Trophoblast cell (in vitro differentiated cells and primary cell): ENCODE data around the gene GALNT9.

Experiments
- DNase-seq, 2 donors: peaks; one replicate each; pipeline ENCODE4 v3.0.0-alpha.2; 2016
- H2AFZ ChIP-seq: 2 replicates; pipeline ENCODE4 v1.6.1; 2013; ENCODE audit warnings: low read length, moderate library complexity, mild to moderate bottlenecking; ENCODE audit not compliant: insufficient read depth, poor library complexity
- H2AK5ac ChIP-seq: 2 replicates; pipeline ENCODE4 v1.6.1; 2013; ENCODE audit warnings: mild to moderate bottlenecking, low read length
- H2BK120ac ChIP-seq: 2 replicates; pipeline ENCODE4 v1.6.1; 2013; ENCODE audit warnings: low read length, mild to moderate bottlenecking, moderate library complexity; ENCODE audit not compliant: insufficient read depth, poor library complexity
- H2BK12ac ChIP-seq: 2 replicates; pipeline ENCODE4 v1.6.1; 2013; ENCODE audit warnings: mild to moderate bottlenecking, low read length, moderate library complexity
- H2BK5ac ChIP-seq: 2 replicates; pipeline ENCODE4 v1.6.1; 2013; ENCODE audit warnings: low read length, low read depth, moderate library complexity, mild to moderate bottlenecking; ENCODE audit not compliant: poor library complexity
- H3K14ac ChIP-seq: 2 replicates; pipeline ENCODE4 v1.6.1; 2013; ENCODE audit warnings: mild to moderate bottlenecking, low read length
- H3K18ac ChIP-seq: 2 replicates; pipeline ENCODE4 v1.6.1; 2013; ENCODE audit warnings: mild to moderate bottlenecking, low read length
- H3K23ac ChIP-seq: 2 replicates; pipeline ENCODE4 v1.6.1; 2013; ENCODE audit warnings: low read length
- H3K27ac ChIP-seq: 2 replicates; pipeline ENCODE4 v1.5.1; 2013; ENCODE audit warnings: low read depth, mild to moderate bottlenecking, inconsistent platforms, low read length, moderate library complexity
- H3K27me3 ChIP-seq: 2 replicates; pipeline ENCODE4 v1.6.1; 2013; ENCODE audit warnings: inconsistent platforms, mild to moderate bottlenecking, low read length, moderate library complexity; ENCODE audit not compliant: insufficient read depth
- H3K36me3 ChIP-seq, 2 experiments: 1 replicate in 1 of 2; 2 replicates in 1 of 2; pipeline ENCODE4 v1.6.1; 2013; ENCODE audit warnings: low read length in 2 of 2, mild to moderate bottlenecking in 2 of 2, moderate library complexity in 1 of 2; ENCODE audit not compliant: insufficient read depth in 2 of 2, control insufficient read depth in 1 of 2
- H3K4ac ChIP-seq: 2 replicates; pipeline ENCODE4 v1.6.1; 2013; ENCODE audit warnings: low read depth, mild to moderate bottlenecking, low read length, moderate library complexity
- H3K4me1 ChIP-seq, 2 experiments: 1 replicate in 1 of 2; 2 replicates in 1 of 2; pipeline ENCODE4 v1.6.1; 2013; ENCODE audit warnings: low read length in 2 of 2, mild to moderate bottlenecking in 2 of 2, moderate library complexity in 1 of 2; ENCODE audit not compliant: insufficient read depth in 2 of 2, control insufficient read depth in 1 of 2
- H3K4me2 ChIP-seq: 2 replicates; pipeline ENCODE4 v1.6.1; 2013; ENCODE audit warnings: inconsistent platforms, mild to moderate bottlenecking, low read length, moderate library complexity
- H3K4me3 ChIP-seq: 2 replicates; pipeline ENCODE4 v1.5.1; 2013; ENCODE audit warnings: mild to moderate bottlenecking, low read depth, low read length, inconsistent platforms
- H3K79me1 ChIP-seq: one replicate; pipeline ENCODE4 v1.6.1; 2013; ENCODE audit warnings: low read length
- H3K79me2 ChIP-seq: 2 replicates; pipeline ENCODE4 v1.6.1; 2013; ENCODE audit warnings: low read length, mild to moderate bottlenecking; ENCODE audit not compliant: control insufficient read depth, insufficient read depth, poor library complexity
- H3K9ac ChIP-seq: 2 replicates; pipeline ENCODE4 v1.6.1; 2013; ENCODE audit warnings: mild to moderate bottlenecking, low read length
- H3K9me3 ChIP-seq: 2 replicates; pipeline ENCODE4 v1.6.1; 2013; ENCODE audit warnings: low read depth, mild to moderate bottlenecking, control low read depth, inconsistent platforms, low read length; ENCODE audit not compliant: insufficient read depth
- H4K12ac ChIP-seq: 2 replicates; pipeline ENCODE4 v1.6.1; 2013; ENCODE audit warnings: low read depth, mild to moderate bottlenecking, low read length, moderate library complexity
- H4K8ac ChIP-seq: 2 replicates; pipeline ENCODE4 v1.6.1; 2013; ENCODE audit warnings: low read depth, mild to moderate bottlenecking, low read length, moderate library complexity
- H4K91ac ChIP-seq: one replicate; pipeline ENCODE4 v1.6.1; 2013; ENCODE audit warnings: low read depth, mild to moderate bottlenecking, low read length, moderate library complexity
- WGBS: extraction: QIAGEN DNeasy Blood & Tissue Kit; methylation state at CpG from one replicate; pipeline ENCODE4 v1.1.7; 2013; ENCODE audit warnings: missing lambda C conversion rate; ENCODE audit not compliant: insufficient read length, insufficient coverage; ENCODE audit errors: extremely low coverage; 5-methylcytosine and 5-hydroxymethylcytosine counted together

GALNT9 gene

DNA sequence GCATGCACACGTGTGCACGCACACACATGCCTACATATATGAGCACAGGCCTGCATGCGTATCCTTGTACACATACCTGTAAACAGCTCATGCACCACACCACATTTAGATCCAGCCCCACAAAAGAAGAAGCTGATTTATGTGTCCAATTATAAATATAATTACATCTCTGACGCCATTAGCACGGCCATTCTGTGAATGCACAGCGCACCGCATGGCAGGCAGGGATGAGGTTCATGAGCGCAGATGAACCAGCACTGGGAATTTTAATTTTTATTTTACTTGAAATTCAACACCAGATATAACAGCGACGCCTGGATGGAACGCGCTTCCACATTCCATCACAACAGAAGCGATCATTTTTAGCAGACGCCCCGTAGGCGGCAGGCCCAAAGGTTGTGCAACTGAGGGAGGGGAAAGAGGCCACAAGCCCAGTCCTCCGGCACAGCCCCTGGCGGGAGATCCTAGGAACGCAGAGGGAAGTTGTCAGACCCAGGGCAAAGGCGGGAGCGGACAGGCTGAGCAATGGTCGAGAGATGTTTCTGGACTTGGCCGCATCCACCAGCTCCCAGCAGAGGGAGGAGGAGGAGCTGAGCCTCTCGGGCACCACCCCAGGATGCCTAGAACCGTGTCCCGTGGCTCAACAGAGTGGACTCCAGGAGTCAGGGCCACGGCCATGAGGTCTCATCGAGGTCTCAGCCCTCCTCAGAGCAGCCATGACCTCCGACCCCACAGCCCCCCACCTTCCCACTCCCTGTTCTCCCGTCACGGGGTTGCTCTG, 37.9 kb upstream of the GALNT9 start:
- Histone ChIP-seq H3K23ac (no peak overlapping the region), H3K36me3 (no peaks in the 10 kb centered on the region), H2AK5ac (no peak overlapping the region), H3K79me2 (no peaks in the 10 kb centered on the region), H3K79me1 (no peaks in the 10 kb centered on the region), H3K9me3 (peaks cover 9% of the 10 kb centered on the region), H3K4me3 (no peak overlapping the region), H3K27ac (no peak overlapping the region), H3K18ac (no peak overlapping the region), H3K4ac (no peak overlapping the region), H2BK12ac (no peak overlapping the region), H2BK5ac (no peak overlapping the region), H4K91ac (no peak overlapping the region), H2AFZ (no peak overlapping the region), H4K12ac (no peak overlapping the region), H3K14ac (no peak overlapping the region), H3K9ac (no peak overlapping the region), H2BK120ac (no peak overlapping the region), H3K4me2 (no peak overlapping the region), H3K27me3 (no peaks in the 10 kb centered on the region), H4K8ac (no peak overlapping the region), H3K4me1 (no peaks in the 10 kb centered on the region)
- DNase-seq, result peak in 1 of 2 donors; percentile 21
- no CpG with 5 or more reads among the region's 31 CpGs for WGBS

DNA sequence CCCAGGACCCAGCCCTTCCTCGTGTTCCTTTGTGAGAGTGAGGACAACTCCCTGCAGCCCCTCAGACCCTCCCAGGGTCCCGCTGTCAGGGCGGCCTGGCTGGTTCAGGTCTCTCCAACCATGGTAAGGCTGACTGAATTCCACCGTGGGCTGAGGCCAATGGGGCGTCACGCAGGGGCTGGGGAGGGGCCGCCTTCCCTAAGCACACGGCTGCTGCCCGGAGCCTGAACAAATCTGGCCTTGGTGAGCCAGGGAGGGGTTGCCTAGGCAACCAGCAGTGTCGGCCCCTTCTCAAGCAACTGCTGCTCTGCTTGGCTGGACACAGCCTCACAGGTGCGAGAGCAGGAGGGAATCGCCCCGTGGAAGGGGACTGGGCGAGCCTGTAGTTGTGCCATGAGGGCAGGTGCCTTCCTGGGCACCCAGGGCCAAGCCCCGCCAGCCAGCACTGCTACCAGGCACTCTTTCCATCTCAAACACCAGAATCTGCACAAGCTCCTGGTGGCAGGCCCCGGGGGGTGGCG, 37.0 kb upstream of the GALNT9 start:
- H3K4ac ChIP-seq, result no peak overlapping the region
- H3K18ac ChIP-seq, result no peak overlapping the region
- no peak overlapping the region for H4K12ac ChIP-seq
- no peak overlapping the region for H3K14ac ChIP-seq
- no peak overlapping the region for H2BK120ac ChIP-seq
- no peak overlapping the region for H2AK5ac ChIP-seq
- no peak overlapping the region for H2BK12ac ChIP-seq
- no peak overlapping the region for H3K23ac ChIP-seq
- no peak overlapping the region for H3K9ac ChIP-seq
- no peak overlapping the region for H2BK5ac ChIP-seq
- H3K4me1 ChIP-seq, result no peaks in the 10 kb centered on the region
- H4K8ac ChIP-seq, result no peak overlapping the region
- H3K36me3 ChIP-seq, result no peaks in the 10 kb centered on the region
- peaks cover 7% of the 10 kb centered on the region for H3K9me3 ChIP-seq
- no CpG with 5 or more reads among the region's 17 CpGs for WGBS
- H3K79me1 ChIP-seq, result no peaks in the 10 kb centered on the region
- H3K4me3 ChIP-seq, result no peak overlapping the region
- H3K27ac ChIP-seq, result no peak overlapping the region
- H3K27me3 ChIP-seq, result no peaks in the 10 kb centered on the region
- H2AFZ ChIP-seq, result no peak overlapping the region
- no peaks in the 10 kb centered on the region for H3K79me2 ChIP-seq
- no peak overlapping the region for H4K91ac ChIP-seq
- no peak overlapping the region for H3K4me2 ChIP-seq
- no peak for DNase-seq

DNA sequence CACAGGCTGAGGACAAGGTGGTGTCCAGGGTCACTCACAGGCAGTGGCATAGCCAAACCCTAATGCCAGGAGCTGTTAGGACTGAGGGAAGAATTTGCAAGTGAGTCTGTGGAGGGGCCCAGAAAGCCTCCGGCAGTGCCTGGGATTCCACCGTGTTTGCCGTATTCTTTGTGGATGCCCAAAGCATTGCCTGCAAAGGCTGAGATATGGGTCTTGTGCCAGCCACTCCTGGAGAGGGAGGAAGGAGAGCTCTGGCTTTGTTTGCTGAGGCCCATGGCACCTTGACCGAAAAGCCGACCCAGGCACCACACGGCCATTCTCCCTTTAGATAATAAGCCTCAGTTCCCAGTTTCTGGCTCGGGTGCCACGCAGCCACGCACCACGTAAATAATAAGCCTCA, 35.8 kb upstream of the GALNT9 start:
- no CpG with 5 or more reads among the region's 10 CpGs for WGBS
- H3K9me3 ChIP-seq, result peaks cover 12% of the 10 kb centered on the region
- no peak overlapping the region for H3K18ac ChIP-seq
- H3K79me1 ChIP-seq, result no peaks in the 10 kb centered on the region
- H2AFZ ChIP-seq, result no peak overlapping the region
- no peak overlapping the region for H3K4ac ChIP-seq
- H3K79me2 ChIP-seq, result no peaks in the 10 kb centered on the region
- H2BK5ac ChIP-seq, result no peak overlapping the region
- no peaks in the 10 kb centered on the region for H3K36me3 ChIP-seq
- H2BK12ac ChIP-seq, result no peak overlapping the region
- no peak overlapping the region for H2AK5ac ChIP-seq
- no peak overlapping the region for H4K8ac ChIP-seq
- no peak for DNase-seq
- H3K4me1 ChIP-seq, result no peaks in the 10 kb centered on the region
- H3K27me3 ChIP-seq, result no peaks in the 10 kb centered on the region
- no peak overlapping the region for H3K9ac ChIP-seq
- H4K12ac ChIP-seq, result no peak overlapping the region
- no peak overlapping the region for H3K23ac ChIP-seq
- no peak overlapping the region for H4K91ac ChIP-seq
- H3K4me2 ChIP-seq, result no peak overlapping the region
- no peak overlapping the region for H3K27ac ChIP-seq
- H3K14ac ChIP-seq, result no peak overlapping the region
- no peak overlapping the region for H2BK120ac ChIP-seq
- H3K4me3 ChIP-seq, result no peak overlapping the region

DNA sequence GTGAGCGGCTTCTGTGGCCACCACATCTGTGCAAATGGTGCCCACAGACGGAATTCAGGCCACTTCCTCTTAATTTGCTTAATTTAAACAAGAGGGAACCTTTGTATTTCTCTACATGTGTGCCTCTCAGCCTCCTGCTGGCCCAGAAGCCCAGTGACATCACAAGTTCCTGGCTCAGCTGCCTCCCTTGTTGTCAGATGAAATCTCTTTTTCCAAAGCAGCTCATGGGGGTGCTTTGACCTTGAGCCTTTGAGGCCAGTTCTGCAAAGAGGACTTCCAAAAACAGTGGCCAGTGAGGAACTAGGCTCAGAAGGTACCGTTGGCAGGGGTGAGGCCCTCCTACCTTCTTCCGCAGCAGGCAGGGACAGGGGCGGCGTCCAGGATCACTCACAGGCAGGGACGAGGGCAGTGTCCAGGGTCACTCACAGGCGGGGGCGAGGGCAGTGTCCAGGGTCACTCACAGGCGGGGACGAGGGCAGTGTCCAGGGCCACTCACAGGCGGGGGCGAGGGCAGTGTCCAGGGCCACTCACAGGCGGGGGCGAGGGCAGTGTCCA, 35.0 kb upstream of the GALNT9 start:
- Histone ChIP-seq H4K91ac (no peak overlapping the region), H2AFZ (no peak overlapping the region), H2BK12ac (no peak overlapping the region), H4K8ac (no peak overlapping the region), H3K27me3 (no peaks in the 10 kb centered on the region), H2BK5ac (no peak overlapping the region), H2BK120ac (no peak overlapping the region), H3K4me3 (no peak overlapping the region), H3K9ac (no peak overlapping the region), H2AK5ac (no peak overlapping the region), H3K4ac (no peak overlapping the region), H3K4me2 (no peak overlapping the region), H3K27ac (no peak overlapping the region), H3K79me2 (no peaks in the 10 kb centered on the region), H3K79me1 (no peaks in the 10 kb centered on the region), H3K14ac (no peak overlapping the region), H3K4me1 (no peaks in the 10 kb centered on the region), H4K12ac (no peak overlapping the region), H3K9me3 (peaks cover 18% of the 10 kb centered on the region), H3K36me3 (no peaks in the 10 kb centered on the region), H3K23ac (no peak overlapping the region), H3K18ac (no peak overlapping the region)
- DNase-seq, result no peak
- WGBS, result no CpG with 5 or more reads among the region's 15 CpGs
